ENCODE data around the gene LRRTM3.

The LRRTM3 gene

DNA sequence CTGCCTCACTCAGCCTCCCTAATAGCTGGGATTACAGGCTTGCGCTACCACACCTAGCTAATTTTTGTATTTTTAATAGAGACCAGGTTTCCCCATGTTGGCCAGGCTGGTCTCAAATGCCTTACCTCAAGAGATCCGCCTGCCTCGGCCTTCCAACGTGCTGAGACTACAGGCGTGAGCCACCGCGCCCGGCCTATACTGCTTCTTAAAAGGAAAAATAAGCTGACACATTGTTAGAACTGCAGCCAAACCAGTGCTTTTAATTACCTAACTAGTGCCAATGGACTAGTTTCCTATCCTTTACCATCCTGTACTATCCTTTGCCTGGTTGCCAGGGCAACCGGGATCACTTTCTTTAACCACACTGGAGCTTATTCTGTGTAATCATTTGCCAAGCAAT lies 108.0 kb downstream of the LRRTM3 start:
- DNase-seq (ENCODE audit: low spot score) = no peak

DNA sequence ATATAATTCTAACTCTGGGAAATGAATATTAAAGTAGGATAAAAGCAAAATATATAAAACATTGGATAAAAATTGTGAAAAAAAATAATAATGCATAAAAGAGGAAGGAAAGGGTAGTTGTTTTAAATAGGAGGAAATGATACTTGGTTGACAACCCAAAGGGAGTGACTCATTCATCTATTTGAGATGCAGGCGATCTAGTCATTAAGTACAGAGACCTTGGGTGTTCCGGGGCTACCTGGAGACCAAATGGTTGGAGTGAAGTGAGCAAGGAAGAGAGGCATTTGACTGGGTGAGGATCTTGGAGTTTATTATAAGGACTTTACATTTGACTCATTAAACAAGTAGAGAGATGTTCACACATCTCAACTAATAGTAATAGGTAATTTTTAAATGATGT lies 111.0 kb downstream of the LRRTM3 start:
- TF ChIP-seq, protein P1, sequence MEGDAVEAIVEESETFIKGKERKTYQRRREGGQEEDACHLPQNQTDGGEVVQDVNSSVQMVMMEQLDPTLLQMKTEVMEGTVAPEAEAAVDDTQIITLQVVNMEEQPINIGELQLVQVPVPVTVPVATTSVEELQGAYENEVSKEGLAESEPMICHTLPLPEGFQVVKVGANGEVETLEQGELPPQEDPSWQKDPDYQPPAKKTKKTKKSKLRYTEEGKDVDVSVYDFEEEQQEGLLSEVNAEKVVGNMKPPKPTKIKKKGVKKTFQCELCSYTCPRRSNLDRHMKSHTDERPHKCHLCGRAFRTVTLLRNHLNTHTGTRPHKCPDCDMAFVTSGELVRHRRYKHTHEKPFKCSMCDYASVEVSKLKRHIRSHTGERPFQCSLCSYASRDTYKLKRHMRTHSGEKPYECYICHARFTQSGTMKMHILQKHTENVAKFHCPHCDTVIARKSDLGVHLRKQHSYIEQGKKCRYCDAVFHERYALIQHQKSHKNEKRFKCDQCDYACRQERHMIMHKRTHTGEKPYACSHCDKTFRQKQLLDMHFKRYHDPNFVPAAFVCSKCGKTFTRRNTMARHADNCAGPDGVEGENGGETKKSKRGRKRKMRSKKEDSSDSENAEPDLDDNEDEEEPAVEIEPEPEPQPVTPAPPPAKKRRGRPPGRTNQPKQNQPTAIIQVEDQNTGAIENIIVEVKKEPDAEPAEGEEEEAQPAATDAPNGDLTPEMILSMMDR (IDR thresholded peaks at IDR 0.05; ENCODE audit: poor library complexity, severe bottlenecking) = no peak
- H3K9me3 ChIP-seq (ENCODE audit: severe bottlenecking) = no peaks in the 10 kb centered on the region
- H3K4me3 ChIP-seq (ENCODE audit: severe bottlenecking) = no peak overlapping the region
- no peak overlapping the region for H3K27ac ChIP-seq (ENCODE audit: poor library complexity, severe bottlenecking)
- H3K4me1 ChIP-seq (ENCODE audit: insufficient read depth, poor library complexity, severe bottlenecking) = no peaks in the 10 kb centered on the region
- H3K36me3 ChIP-seq (ENCODE audit: low read depth) = no peaks in the 10 kb centered on the region
- ATAC-seq (ENCODE audit: low read depth) (no peak), DNase-seq (ENCODE audit: low spot score) (no peak)
- peaks cover 8% of the 10 kb centered on the region for H3K27me3 ChIP-seq (ENCODE audit: insufficient read depth, poor library complexity, severe bottlenecking)

More for the DNA sequence above, 108.0 kb downstream of the LRRTM3 start:
- Histone ChIP-seq H3K27ac (ENCODE audit: poor library complexity, severe bottlenecking) (no peak overlapping the region), H3K9me3 (ENCODE audit: severe bottlenecking) (no peaks in the 10 kb centered on the region), H3K27me3 (ENCODE audit: insufficient read depth, poor library complexity, severe bottlenecking) (peaks cover 19% of the 10 kb centered on the region), H3K36me3 (ENCODE audit: low read depth) (no peaks in the 10 kb centered on the region), H3K4me1 (ENCODE audit: insufficient read depth, poor library complexity, severe bottlenecking) (no peaks in the 10 kb centered on the region), H3K4me3 (ENCODE audit: severe bottlenecking) (no peak overlapping the region)
- TF ChIP-seq, protein P1 (IDR thresholded peaks at IDR 0.05; ENCODE audit: poor library complexity, severe bottlenecking) = no peak
- ATAC-seq (ENCODE audit: low read depth) = no peak

DNA sequence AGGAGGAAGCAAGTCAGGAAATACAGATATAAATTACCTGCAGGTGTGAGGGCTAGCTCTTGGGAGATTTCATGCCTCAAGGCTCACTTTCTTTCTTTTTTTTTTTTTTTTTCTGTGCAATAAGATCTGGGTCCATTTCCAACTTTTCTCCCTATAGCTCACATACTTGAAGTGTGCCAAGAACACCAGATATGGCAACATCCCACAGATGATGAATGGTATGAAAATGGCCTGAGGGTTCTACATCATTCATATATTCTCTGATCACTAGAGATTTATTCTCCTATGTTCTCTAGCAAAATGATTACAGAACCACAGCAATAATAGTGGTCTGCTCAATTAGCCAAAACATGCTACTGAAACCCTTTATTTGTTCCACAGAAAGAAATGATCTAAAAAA lies 117.2 kb downstream of the LRRTM3 start:
- no peak for DNase-seq (ENCODE audit: low spot score)
- TF ChIP-seq, protein P1 (IDR thresholded peaks at IDR 0.05; ENCODE audit: poor library complexity, severe bottlenecking) = no peak
- Histone ChIP-seq H3K4me3 (ENCODE audit: severe bottlenecking) (no peak overlapping the region), H3K36me3 (ENCODE audit: low read depth) (no peaks in the 10 kb centered on the region), H3K9me3 (ENCODE audit: severe bottlenecking) (no peaks in the 10 kb centered on the region), H3K27me3 (ENCODE audit: insufficient read depth, poor library complexity, severe bottlenecking) (peaks cover 14% of the 10 kb centered on the region), H3K4me1 (ENCODE audit: insufficient read depth, poor library complexity, severe bottlenecking) (no peaks in the 10 kb centered on the region), H3K27ac (ENCODE audit: poor library complexity, severe bottlenecking) (no peak overlapping the region)
- no peak for ATAC-seq (ENCODE audit: low read depth)

DNA sequence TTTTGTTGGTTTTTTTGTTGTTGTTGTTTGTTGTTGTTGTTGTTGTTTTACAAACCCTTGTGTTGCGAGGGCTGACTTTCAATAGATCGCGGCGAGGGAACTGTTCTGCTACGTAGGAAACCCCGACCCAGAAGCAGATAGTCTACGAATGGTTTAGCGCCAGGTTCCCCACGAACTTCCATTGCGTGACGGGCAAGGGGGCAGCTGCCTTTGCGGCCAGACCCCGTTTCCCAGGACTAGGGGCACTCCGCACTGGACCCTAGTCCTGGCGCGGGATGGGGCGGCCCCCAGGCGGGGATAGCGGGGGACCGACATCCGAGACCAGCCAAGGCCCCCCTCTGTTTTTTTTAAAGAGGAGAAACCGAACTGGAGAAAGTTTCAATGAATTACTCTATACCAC lies 119.6 kb downstream of the LRRTM3 start:
- Histone ChIP-seq H3K27me3 (ENCODE audit: insufficient read depth, poor library complexity, severe bottlenecking) (peaks cover 17% of the 10 kb centered on the region), H3K4me1 (ENCODE audit: insufficient read depth, poor library complexity, severe bottlenecking) (no peaks in the 10 kb centered on the region), H3K9me3 (ENCODE audit: severe bottlenecking) (no peaks in the 10 kb centered on the region), H3K36me3 (ENCODE audit: low read depth) (no peaks in the 10 kb centered on the region), H3K4me3 (ENCODE audit: severe bottlenecking) (no peak overlapping the region), H3K27ac (ENCODE audit: poor library complexity, severe bottlenecking) (no peak overlapping the region)
- TF ChIP-seq, protein P1 (IDR thresholded peaks at IDR 0.05; ENCODE audit: poor library complexity, severe bottlenecking) = no peak
- DNase-seq (ENCODE audit: low spot score) (no peak), ATAC-seq (ENCODE audit: low read depth) (no peak)

DNA sequence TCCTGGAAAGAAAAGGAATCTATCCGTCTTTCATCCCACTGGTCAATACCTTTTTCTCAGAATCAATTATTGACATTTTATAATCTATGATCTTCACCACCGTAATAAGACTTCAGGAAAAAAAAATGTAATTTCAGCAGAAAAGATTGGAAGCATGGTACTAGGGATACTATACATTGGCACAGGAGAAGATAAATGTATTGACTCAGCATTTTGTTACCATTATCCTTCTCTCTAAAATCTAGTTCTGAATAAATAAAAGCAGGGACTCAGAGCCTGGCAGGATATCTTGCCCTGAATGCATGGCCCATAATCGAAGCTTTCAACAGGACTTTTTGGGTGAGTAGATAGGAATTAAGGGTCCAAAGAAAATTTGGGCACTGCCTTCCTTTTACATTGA lies 120.7 kb downstream of the LRRTM3 start:
- Histone ChIP-seq H3K27me3 (ENCODE audit: insufficient read depth, poor library complexity, severe bottlenecking) (peaks cover 17% of the 10 kb centered on the region), H3K4me3 (ENCODE audit: severe bottlenecking) (no peak overlapping the region), H3K27ac (ENCODE audit: poor library complexity, severe bottlenecking) (no peak overlapping the region), H3K9me3 (ENCODE audit: severe bottlenecking) (no peaks in the 10 kb centered on the region), H3K36me3 (ENCODE audit: low read depth) (no peaks in the 10 kb centered on the region), H3K4me1 (ENCODE audit: insufficient read depth, poor library complexity, severe bottlenecking) (no peaks in the 10 kb centered on the region)
- DNase-seq (ENCODE audit: low spot score) = no peak
- ATAC-seq (ENCODE audit: low read depth) = no peak
- TF ChIP-seq, protein P1 (IDR thresholded peaks at IDR 0.05; ENCODE audit: poor library complexity, severe bottlenecking) = no peak
